H1 (cell line): ENCODE measurements around the gene KLHL21. TPM values are rescaled to one million over a fixed set of nuclear protein-coding genes. Genes with fewer than 3 reads are reported as not detected.

Experiments
- CTCF ChIA-PET: fragments of 300-600 bp; sonication (Branson Sonifier 250); formaldehyde crosslinking; loops from one replicate; lab custom pipeline; 2021; ENCODE audit not compliant: partially characterized antibody; lab: Charles Lee
- POLR2A ChIA-PET: fragments of 300-600 bp; sonication (Branson Sonifier 250); formaldehyde crosslinking; loops from one replicate; lab custom pipeline; 2021; ENCODE audit warnings: inconsistent platforms; ENCODE audit not compliant: partially characterized antibody; lab: Charles Lee
- DNase-seq, 2 experiments: peaks; one replicate each; pipeline versions ENCODE4 v3.0.0 to v3.0.0-alpha.2; 2010 to 2022; ENCODE audit warnings: low spot score in 2 of 2, low read depth in 1 of 2, mixed read lengths in 1 of 2
- FAIRE-seq: peaks from 2 replicates; lab custom pipeline; 2011; peaks lifted over from hg19 to GRCh38; lab: Jason Lieb, UNC
- H2AFZ ChIP-seq: 2 replicates; pipeline ENCODE4 v1.8.1; 2012; ENCODE audit warnings: low read length, inconsistent platforms
- H2AK5ac ChIP-seq: 2 replicates; pipeline ENCODE4 v1.6.1; 2013; ENCODE audit warnings: low read depth, low read length
- H2BK120ac ChIP-seq: replicated peaks from 2 replicates; pipeline ENCODE3; 2013; ENCODE audit warnings: low read depth, low read length, inconsistent platforms
- H2BK12ac ChIP-seq: 2 replicates; pipeline ENCODE4 v1.6.1; 2013; ENCODE audit warnings: low read depth, low read length
- H2BK15ac ChIP-seq: 2 replicates; pipeline ENCODE4 v1.6.1; 2013; ENCODE audit warnings: low read length
- H2BK20ac ChIP-seq: 2 replicates; pipeline ENCODE4 v1.6.1; 2013; ENCODE audit warnings: low read length
- H2BK5ac ChIP-seq: 2 replicates; pipeline ENCODE4 v1.6.1; 2013; ENCODE audit warnings: low read depth, low read length
- H3K14ac ChIP-seq: 2 replicates; pipeline ENCODE4 v1.6.1; 2013; ENCODE audit warnings: inconsistent platforms; ENCODE audit not compliant: insufficient read length
- H3K18ac ChIP-seq: 2 replicates; pipeline ENCODE4 v1.6.1; 2013; ENCODE audit warnings: low read length; ENCODE audit errors: extremely low read depth
- H3K23ac ChIP-seq: 2 replicates; pipeline ENCODE4 v1.6.1; 2013; ENCODE audit warnings: inconsistent platforms; ENCODE audit not compliant: insufficient read length
- H3K23me2 ChIP-seq: 2 replicates; pipeline ENCODE4 v1.6.1; 2013; ENCODE audit warnings: low read depth, low read length
- H3K27ac ChIP-seq: 2 replicates; pipeline ENCODE4 v1.6.1; 2011; ENCODE audit warnings: low read depth, low read length, inconsistent platforms
- H3K27me3 ChIP-seq, 4 experiments: replicated peaks in 1 of 4; 1 replicate in 1 of 4; 2 replicates in 3 of 4; pipeline versions ENCODE4 v1.6.1 to v1.8.1; 2011 to 2013; ENCODE audit warnings: low read length in 3 of 4, mild to moderate bottlenecking in 3 of 4, inconsistent platforms in 2 of 4, mixed read lengths in 2 of 4, moderate library complexity in 1 of 4; ENCODE audit not compliant: control insufficient read depth in 3 of 4, insufficient read depth in 3 of 4; ENCODE audit errors: extremely low read depth in 1 of 4
- H3K36me3 ChIP-seq, 4 experiments: 2 replicates each; pipeline versions ENCODE4 v1.6.1 to v1.8.1; 2011 to 2013; ENCODE audit warnings: mild to moderate bottlenecking in 4 of 4, low read length in 3 of 4, moderate library complexity in 2 of 4, control low read depth in 1 of 4, inconsistent platforms in 1 of 4; ENCODE audit not compliant: insufficient read depth in 4 of 4, control insufficient read depth in 2 of 4
- H3K4ac ChIP-seq: replicated peaks from 2 replicates; pipeline ENCODE3; 2013; ENCODE audit warnings: low read length, low read depth, mixed read lengths, inconsistent platforms; ENCODE audit not compliant: insufficient read length
- H3K4me1 ChIP-seq, 4 experiments: replicated peaks in 1 of 4; 1 replicate in 1 of 4; 2 replicates in 3 of 4; pipeline versions ENCODE4 v1.6.1 to v1.8.1; 2011 to 2013; ENCODE audit warnings: low read length in 3 of 4, inconsistent platforms in 2 of 4, mixed read lengths in 1 of 4; ENCODE audit not compliant: insufficient read depth in 4 of 4, control insufficient read depth in 3 of 4
- H3K4me2 ChIP-seq, 2 experiments: 2 replicates each; pipeline versions ENCODE4 v1.6.1 to v1.8.1; 2011 to 2013; ENCODE audit warnings: low read depth in 2 of 2, low read length in 2 of 2, control low read depth in 1 of 2, inconsistent platforms in 1 of 2, mild to moderate bottlenecking in 1 of 2; ENCODE audit not compliant: insufficient read depth in 1 of 2
- H3K4me3 ChIP-seq, 4 experiments: fragments of 200-600, 300-600 bp in 1 of 4; sonication (generic), shearing (Covaris generic), sonication (Bioruptor Twin) in 1 of 4; 2 replicates each; pipeline versions ENCODE4 v1.5.1 to v1.8.1; 2011 to 2016; ENCODE audit warnings: low read length in 4 of 4, low read depth in 3 of 4, control low read depth in 2 of 4, inconsistent platforms in 2 of 4, mild to moderate bottlenecking in 2 of 4, mixed read lengths in 1 of 4, moderate library complexity in 1 of 4; ENCODE audit not compliant: insufficient read depth in 2 of 4; ENCODE audit errors: extremely low read depth in 1 of 4
- H3K56ac ChIP-seq: replicated peaks from 2 replicates; pipeline ENCODE3; 2013; ENCODE audit warnings: low read depth, mild to moderate bottlenecking, mixed read lengths, low read length, inconsistent platforms; ENCODE audit not compliant: insufficient read length
- H3K79me1 ChIP-seq: 2 replicates; pipeline ENCODE4 v1.6.1; 2013; ENCODE audit warnings: low read depth, low read length, control low read depth
- H3K79me2 ChIP-seq, 2 experiments: 2 replicates each; pipeline versions ENCODE4 v1.6.1 to v1.8.1; 2012 to 2013; ENCODE audit warnings: low read length in 2 of 2, mild to moderate bottlenecking in 2 of 2, inconsistent platforms in 1 of 2; ENCODE audit not compliant: insufficient read depth in 2 of 2, control insufficient read depth in 1 of 2
- H3K9ac ChIP-seq, 4 experiments: replicated peaks in 1 of 4; 1 replicate in 1 of 4; 2 replicates in 3 of 4; pipeline versions ENCODE4 v1.6.1 to v1.8.1; 2011 to 2013; ENCODE audit warnings: low read depth in 3 of 4, low read length in 3 of 4, control low read depth in 2 of 4, mild to moderate bottlenecking in 2 of 4, moderate library complexity in 2 of 4, inconsistent platforms in 1 of 4; ENCODE audit errors: extremely low read depth in 1 of 4
- H3K9me3 ChIP-seq, 2 experiments: 2 replicates each; pipeline versions ENCODE4 v1.6.1 to v1.8.1; 2012 to 2013; ENCODE audit warnings: mild to moderate bottlenecking in 2 of 2, moderate library complexity in 2 of 2, control low read depth in 1 of 2, inconsistent platforms in 1 of 2, low read depth in 1 of 2, low read length in 1 of 2, mixed read lengths in 1 of 2; ENCODE audit not compliant: insufficient read depth in 2 of 2
- H4K20me1 ChIP-seq, 2 experiments: replicated peaks in 1 of 2; 2 replicates each; pipeline versions ENCODE3 to v1.8.1; 2011 to 2013; ENCODE audit warnings: inconsistent platforms in 2 of 2, low read length in 2 of 2, mild to moderate bottlenecking in 1 of 2; ENCODE audit not compliant: insufficient read depth in 2 of 2, control insufficient read depth in 1 of 2
- H4K5ac ChIP-seq: 2 replicates; pipeline ENCODE4 v1.6.1; 2013; ENCODE audit warnings: low read length, low read depth, mixed read lengths, inconsistent platforms; ENCODE audit not compliant: insufficient read length
- H4K8ac ChIP-seq: 2 replicates; pipeline ENCODE4 v1.8.0; 2013; ENCODE audit warnings: mild to moderate bottlenecking, moderate library complexity, low read length, inconsistent platforms; ENCODE audit not compliant: insufficient read depth; ENCODE audit errors: extremely low read depth
- H4K91ac ChIP-seq: replicated peaks from 2 replicates; pipeline ENCODE3; 2013; ENCODE audit warnings: low read length, mixed read lengths, inconsistent platforms; ENCODE audit not compliant: insufficient read length
- EGR1 ChIP-seq: IDR thresholded peaks from 2 replicates; pipeline ENCODE4 v1.6.1; 2011; ENCODE audit warnings: low read depth, low read length, borderline replicate concordance
- EP300 ChIP-seq, 2 experiments: IDR thresholded peaks; 1 replicate in 1 of 2; 2 replicates in 1 of 2; pipeline ENCODE4 v1.6.1; 2011 to 2012; ENCODE audit warnings: low read depth in 2 of 2, low read length in 2 of 2, mild to moderate bottlenecking in 2 of 2, borderline replicate concordance in 1 of 2, inconsistent platforms in 1 of 2, moderate library complexity in 1 of 2
- HDAC2 ChIP-seq, 2 experiments: fragments of 300-600 bp in 1 of 2; sonication (generic) in 1 of 2; IDR thresholded peaks; 2 replicates each; pipeline ENCODE4 v1.6.1; 2011 to 2012; ENCODE audit warnings: low read depth in 2 of 2, low read length in 2 of 2, mild to moderate bottlenecking in 2 of 2, moderate library complexity in 2 of 2, borderline replicate concordance in 1 of 2, inconsistent platforms in 1 of 2
- KDM4A ChIP-seq: IDR thresholded peaks from one replicate; pipeline ENCODE4 v1.7.1; 2012; ENCODE audit warnings: low read depth, mild to moderate bottlenecking, moderate library complexity, low read length, inconsistent platforms; ENCODE audit not compliant: severe bottlenecking
- PHF8 ChIP-seq: fragments of 200-600 bp; sonication (generic); conservative IDR thresholded peaks from 2 replicates; pipeline ENCODE4 v1.7.1; 2012; ENCODE audit warnings: low read depth, mild to moderate bottlenecking, inconsistent platforms, low read length, moderate library complexity
- POLR2A ChIP-seq, 2 experiments: IDR thresholded peaks; 1 replicate in 1 of 2; 2 replicates in 1 of 2; pipeline ENCODE4 v1.6.1; 2011; ENCODE audit warnings: low read depth in 2 of 2, low read length in 2 of 2, mild to moderate bottlenecking in 2 of 2; ENCODE audit errors: control extremely low read depth in 1 of 2
- RBBP5 ChIP-seq: IDR thresholded peaks from 2 replicates; pipeline ENCODE4 v1.7.1; 2012; ENCODE audit warnings: low read depth, mild to moderate bottlenecking, inconsistent platforms, low read length, moderate library complexity, borderline replicate concordance
- SIN3A ChIP-seq, 2 experiments: IDR thresholded peaks in 1 of 2; conservative IDR thresholded peaks in 1 of 2; 2 replicates each; pipeline ENCODE4 v1.6.1; 2011 to 2012; ENCODE audit warnings: low read length in 2 of 2, improper control_type of control experiment in 1 of 2, low read depth in 1 of 2, mild to moderate bottlenecking in 1 of 2
- YY1 ChIP-seq: IDR thresholded peaks from 2 replicates; pipeline ENCODE4 v1.6.1; 2011; ENCODE audit warnings: low read depth, mild to moderate bottlenecking, low read length
- WGBS, 2 experiments: shearing (Covaris generic) in 1 of 2; methylation state at CpG; one replicate each; pipeline versions ENCODE4 v1.1.6 to v1.1.7; 2013 to 2015; ENCODE audit warnings: low lambda C conversion rate in 2 of 2, mixed read lengths in 2 of 2, inconsistent platforms in 1 of 2, low coverage in 1 of 2, missing lambda C conversion rate in 1 of 2; ENCODE audit not compliant: insufficient replicate concordance in 2 of 2, insufficient coverage in 1 of 2, insufficient read length in 1 of 2; ENCODE audit errors: extremely low coverage in 1 of 2, missing lambda C conversion rate in 1 of 2; 5-methylcytosine and 5-hydroxymethylcytosine counted together
- polyA plus RNA-seq, 7 experiments: library from polyadenylated mRNA; depleted of rRNA in 3 of 7; stranded (reverse) in 5 of 7; unstranded in 2 of 7; fragments of >200 nt in 5 of 7; fragments of 200-250 nt in 2 of 7; gene quantifications; 1 replicate in 5 of 7; 2 replicates in 1 of 7; 4 replicates in 1 of 7; pipeline versions ENCODE4 v1.2.1 to v1.2.3, GENCODE V29; 2011 to 2013; ENCODE audit warnings: missing spikeins in 2 of 7, mixed read lengths in 2 of 7
- total RNA-seq: library from RNA; stranded (reverse); fragmentation: NEBNext Ultra II Directional; extraction: Animal tissue kit (Norgen Biotek cat#: 25700); gene quantifications from 2 replicates; pipeline ENCODE4 v1.2.1, GENCODE V29; 2021

KLHL21 gene
- total and polyA plus RNA-seq, 2 of the 8 experiments (the other 6 are each of a cell fraction or from before 2014, with no cell fraction given), result 11.9 to 22.3 TPM

- TF ChIP-seq PHF8 (peak; percentile 88), POLR2A (IDR thresholded peaks at IDR 0.05; ENCODE audit: control extremely low read depth in 1 of 2, low read depth in 2 of 2, low read length in 2 of 2) (peak in 1 of 2 experiments; percentile 51; a peak in 1 of 3 replicates), YY1 (peak; percentile 67; the same call in 1 of the 2 replicates), SIN3A (conservative IDR thresholded peaks at IDR 0.05 in 1 of 2, IDR thresholded peaks at IDR 0.05 in 1 of 2; ENCODE audit: low read depth in 1 of 2, low read length in 2 of 2) (0 out of 4 replicates have a peak, but pooled peaks of 1 of the 2 experiments have one; percentile 56), KDM4A (peak; percentile 59), RBBP5 (0 out of 2 replicates have a peak, but pooled peaks have one; percentile 49), HDAC2 (IDR thresholded peaks at IDR 0.05; ENCODE audit: borderline replicate concordance in 1 of 2, low read depth in 2 of 2, low read length in 2 of 2) (peak in 1 of 2 experiments; percentile 70; a peak in 1 of 4 replicates), EGR1 (no peak), EP300 (IDR thresholded peaks at IDR 0.05; ENCODE audit: borderline replicate concordance in 1 of 2, low read depth in 2 of 2, low read length in 2 of 2) (no peak)
- DNase-seq, result no peak
- no peak overlapping the region for H2AFZ ChIP-seq
- H2BK15ac ChIP-seq, result no peak overlapping the region
- H2BK5ac ChIP-seq, result peak overlapping the region; percentile 76; the same call in 1 of the 2 replicates
- H3K79me1 ChIP-seq, result peaks cover 8% of the 10 kb centered on the region
- H4K5ac ChIP-seq, result no peak overlapping the region
- H2AK5ac ChIP-seq, result no peak overlapping the region
- H4K8ac ChIP-seq, result peak overlapping the region; percentile 40
- H2BK20ac ChIP-seq, result no peak overlapping the region
- H3K4me1 ChIP-seq, result peaks cover 0 to 17% (median 13%) of the 10 kb centered on the region in 4 experiments; a peak in 6 of 7 replicates
- POLR2A ChIA-PET, result interaction anchor here (1.1 to 17.4 kb wide), 8 partner anchors 9 to 27 kb away, joined by 3 to 196 read pairs (median 4); partner anchors contain the start of gene KLHL21
- H3K4ac ChIP-seq, result peak overlapping the region; percentile 44
- no peak overlapping the region for H2BK120ac ChIP-seq
- H3K14ac ChIP-seq, result no peak overlapping the region
- 10% methylated on average over 12 of the region's 30 CpGs; no CpG with 5 or more reads in 1 of the 2 experiments for WGBS, 2 experiments
- peaks cover 0 to 19% of the 10 kb centered on the region in 2 experiments for H4K20me1 ChIP-seq
- H3K4me2 ChIP-seq, result peak overlapping the region; percentile 87 to 93
- no peak for FAIRE-seq
- no peaks in the 10 kb centered on the region; a peak in 1 of 8 replicates for H3K36me3 ChIP-seq
- peak overlapping the region; percentile 26 to 60 (median 54); a peak in 5 of 7 replicates for H3K9ac ChIP-seq
- H3K79me2 ChIP-seq, result peaks cover 0 to 13% of the 10 kb centered on the region in 2 experiments; a peak in 1 of 4 replicates
- H3K4me3 ChIP-seq, result peak overlapping the region; percentile 66 to 75 (median 72)
- no peak overlapping the region for H2BK12ac ChIP-seq
- CTCF ChIA-PET, result interaction anchor here (0.6 to 4.3 kb wide), 15 partner anchors 9 to 363 kb away, joined by 3 to 23 read pairs (median 4); partner anchors contain the start of genes NOL9 and TAS1R1
- H3K18ac ChIP-seq, result no peak overlapping the region
- no peak overlapping the region for H4K91ac ChIP-seq
- H3K27ac ChIP-seq, result no peak overlapping the region; the same call in 1 of the 2 replicates
- H3K23ac ChIP-seq, result no peak overlapping the region
- no peaks in the 10 kb centered on the region for H3K9me3 ChIP-seq
- no peaks in the 10 kb centered on the region; a peak in 2 of 7 replicates for H3K27me3 ChIP-seq
- peaks cover 5% of the 10 kb centered on the region for H3K23me2 ChIP-seq
- no peak overlapping the region for H3K56ac ChIP-seq
Observed at GRCh38 chr1:6580119-6580592, 22.5 kb downstream of the KLHL21 start.
